Naive B cell (primary cell): ENCODE measurements around the gene IKBKG. TPM values are rescaled to one million over a fixed set of nuclear protein-coding genes. Genes with fewer than 3 reads are reported as not detected.
"Not testable (repeated sequence)": the region's sequence is repeated elsewhere in the genome, so short reads cannot be mapped to it uniquely, and the experiment has no call there.

Experiments
- ATAC-seq, 2 donors: fragments of 150-1000 bp; cut with Tn5 transposase; 2 replicates each; pipeline ENCODE4 v1.10.0; 2021; ENCODE audit warnings: low read depth in 2 of 2, mild to moderate bottlenecking in 2 of 2, moderate library complexity in 2 of 2
- DNase-seq: peaks from one replicate; pipeline ENCODE4 v3.0.0; 2022
- H3K27ac Mint-ChIP-seq, 6 donors: one replicate each; pipeline ENCODE4 v1.8.0; 2020 to 2022; ENCODE audit warnings: mild to moderate bottlenecking in 6 of 6, mixed read lengths in 6 of 6, moderate library complexity in 5 of 6, inconsistent platforms in 2 of 6
- H3K27me3 Mint-ChIP-seq, 3 donors: one replicate each; pipeline ENCODE4 v1.8.0; 2021 to 2022; ENCODE audit warnings: mixed read lengths in 3 of 3, mild to moderate bottlenecking in 1 of 3
- H3K36me3 Mint-ChIP-seq, 2 donors: one replicate each; pipeline ENCODE4 v1.8.0; 2020 to 2022; ENCODE audit warnings: mixed read lengths in 2 of 2, inconsistent platforms in 1 of 2, mild to moderate bottlenecking in 1 of 2
- H3K4me1 Mint-ChIP-seq, 3 donors: one replicate each; pipeline ENCODE4 v1.8.0; 2020 to 2022; ENCODE audit warnings: mixed read lengths in 3 of 3, inconsistent platforms in 1 of 3, mild to moderate bottlenecking in 1 of 3, moderate library complexity in 1 of 3
- H3K4me3 Mint-ChIP-seq, 8 donors: one replicate each; pipeline ENCODE4 v1.8.0; 2020 to 2022; ENCODE audit warnings: mild to moderate bottlenecking in 8 of 8, mixed read lengths in 8 of 8, moderate library complexity in 8 of 8, inconsistent platforms in 2 of 8
- H3K9me3 Mint-ChIP-seq, 7 donors: one replicate each; pipeline ENCODE4 v1.8.0; 2020 to 2022; ENCODE audit warnings: mixed read lengths in 7 of 7, mild to moderate bottlenecking in 5 of 7, inconsistent platforms in 2 of 7, moderate library complexity in 1 of 7
- polyA plus RNA-seq, 6 donors: library from polyadenylated mRNA; unstranded; fragments of 300-500 nt; fragmentation: Illumina TruSeq; gene quantifications; one replicate each; pipeline ENCODE4 v1.2.3, GENCODE V29; 2021; ENCODE audit warnings: low read depth in 6 of 6

IKBKG gene
- polyA plus RNA-seq, 6 donors from 2014 or later = 18.3 to 34.0 (median 26.5) TPM

GRCh38 chrX:154532690-154533089, 14.7 kb upstream of the IKBKG start:
- H3K4me3 Mint-ChIP-seq = no peak overlapping the region
- DNase-seq (no peak), ATAC-seq (no peak)
- H3K27me3 Mint-ChIP-seq = no peaks in the 10 kb centered on the region
- peaks cover 0 to under 1% (median 0%) of the 10 kb centered on the region in 7 donors for H3K9me3 Mint-ChIP-seq
- H3K27ac Mint-ChIP-seq = no peak overlapping the region
- H3K4me1 Mint-ChIP-seq = peaks cover 6 to 8% (median 8%) of the 10 kb centered on the region in 3 donors
- H3K36me3 Mint-ChIP-seq = no peaks in the 10 kb centered on the region

GRCh38 chrX:154534526-154535322, 12.7 kb upstream of the IKBKG start:
- ATAC-seq (peak; percentile 97 to 98), DNase-seq (peak; percentile 88)
- H3K27me3 Mint-ChIP-seq = no peaks in the 10 kb centered on the region
- peak overlapping the region in 1 of 8 donors; percentile 32 for H3K4me3 Mint-ChIP-seq
- H3K4me1 Mint-ChIP-seq = peaks cover 6 to 8% (median 8%) of the 10 kb centered on the region in 3 donors
- peaks cover 0 to 1% (median 0%) of the 10 kb centered on the region in 7 donors for H3K9me3 Mint-ChIP-seq
- peak overlapping the region in 5 of 6 donors; percentile 54 to 84 (median 71) for H3K27ac Mint-ChIP-seq
- no peaks in the 10 kb centered on the region for H3K36me3 Mint-ChIP-seq

- peaks cover 0 to 1% (median 0%) of the 10 kb centered on the region in 7 donors for H3K9me3 Mint-ChIP-seq
- no peaks in the 10 kb centered on the region for H3K36me3 Mint-ChIP-seq
- peaks cover 6 to 8% (median 8%) of the 10 kb centered on the region in 3 donors for H3K4me1 Mint-ChIP-seq
- no peak overlapping the region for H3K4me3 Mint-ChIP-seq
- no peaks in the 10 kb centered on the region for H3K27me3 Mint-ChIP-seq
- no peak for DNase-seq
- ATAC-seq = no peak
- no peak overlapping the region for H3K27ac Mint-ChIP-seq
These were observed 11.5 kb upstream of the IKBKG start for GRCh38 chrX:154535892-154536291.

GRCh38 chrX:154539077-154539476, 8.3 kb upstream of the IKBKG start:
- peaks cover 15 to 28% (median 24%) of the 10 kb centered on the region in 3 donors for H3K4me1 Mint-ChIP-seq
- peak overlapping the region in 1 of 6 donors; percentile 29 for H3K27ac Mint-ChIP-seq
- ATAC-seq (no peak), DNase-seq (no peak)
- no peaks in the 10 kb centered on the region for H3K36me3 Mint-ChIP-seq
- no peaks in the 10 kb centered on the region for H3K27me3 Mint-ChIP-seq
- peaks cover 0 to 1% (median 0%) of the 10 kb centered on the region in 7 donors for H3K9me3 Mint-ChIP-seq
- H3K4me3 Mint-ChIP-seq = no peak overlapping the region

GRCh38 chrX:154540365-154540764, 7.1 kb upstream of the IKBKG start:
- H3K27ac Mint-ChIP-seq, H3K27me3 Mint-ChIP-seq, H3K9me3 Mint-ChIP-seq, H3K4me3 Mint-ChIP-seq, H3K36me3 Mint-ChIP-seq, DNase-seq, ATAC-seq: not testable (repeated sequence)
- H3K4me1 Mint-ChIP-seq = peaks cover 15 to 25% (median 16%) of the 10 kb centered on the region in 3 donors

GRCh38 chrX:154540897-154541535, 6.4 kb upstream of the IKBKG start:
- no peak overlapping the region for H3K27ac Mint-ChIP-seq
- peak overlapping the region in 2 of 8 donors; percentile 26 to 34 for H3K4me3 Mint-ChIP-seq
- H3K4me1 Mint-ChIP-seq = peaks cover 16 to 25% (median 17%) of the 10 kb centered on the region in 3 donors
- H3K9me3 Mint-ChIP-seq = peaks cover 0 to 1% (median 0%) of the 10 kb centered on the region in 7 donors
- H3K27me3 Mint-ChIP-seq = no peaks in the 10 kb centered on the region
- DNase-seq (no peak), ATAC-seq (no peak)
- H3K36me3 Mint-ChIP-seq = no peaks in the 10 kb centered on the region

- Mint-ChIP-seq H3K9me3 (peaks cover 0 to 1% (median 0%) of the 10 kb centered on the region in 7 donors), H3K4me3 (no peak overlapping the region)
These were observed 5.9 kb upstream of the IKBKG start for GRCh38 chrX:154541589-154541895.

GRCh38 chrX:154541896-154542722, 5.3 kb upstream of the IKBKG start:
- Mint-ChIP-seq H3K27me3 (no peaks in the 10 kb centered on the region), H3K36me3 (no peaks in the 10 kb centered on the region), H3K9me3 (peaks cover 0 to 1% (median 0%) of the 10 kb centered on the region in 7 donors), H3K4me3 (peak overlapping the region in 6 of 8 donors; percentile 68 to 87 (median 74)), H3K27ac (peak overlapping the region; percentile 26 to 96 (median 91)), H3K4me1 (peaks cover 16 to 25% (median 20%) of the 10 kb centered on the region in 3 donors)
- DNase-seq (no peak), ATAC-seq (no peak)

More at GRCh38 chrX:154541589-154541895, 5.9 kb upstream of the IKBKG start:
- H3K27ac Mint-ChIP-seq = no peak overlapping the region
- no peaks in the 10 kb centered on the region for H3K27me3 Mint-ChIP-seq
- DNase-seq = no peak
- no peak for ATAC-seq
- H3K4me1 Mint-ChIP-seq = peaks cover 16 to 25% (median 20%) of the 10 kb centered on the region in 3 donors
- H3K36me3 Mint-ChIP-seq = no peaks in the 10 kb centered on the region

- Mint-ChIP-seq H3K9me3 (no peaks in the 10 kb centered on the region), H3K4me1 (peaks cover 17 to 30% (median 23%) of the 10 kb centered on the region in 3 donors), H3K36me3 (no peaks in the 10 kb centered on the region), H3K4me3 (peak overlapping the region; percentile 71 to 87 (median 77)), H3K27ac (peak overlapping the region; percentile 26 to 96 (median 91)), H3K27me3 (no peaks in the 10 kb centered on the region)
- ATAC-seq (peak in 1 of 2 donors; percentile 9), DNase-seq (no peak)
These were observed 4.5 kb upstream of the IKBKG start for GRCh38 chrX:154542723-154543424.

- no peak for ATAC-seq
- H3K4me1 Mint-ChIP-seq = peaks cover 26 to 46% (median 40%) of the 10 kb centered on the region in 3 donors
- no peaks in the 10 kb centered on the region for H3K36me3 Mint-ChIP-seq
These were observed 1.6 kb upstream of the IKBKG start for GRCh38 chrX:154545673-154546274.

GRCh38 chrX:154546354-154547244, 821 bp upstream of the IKBKG start, which contains the start of gene G6PD:
Gene G6PD, minus strand, starts transcription at chrX:154546846. Its CDS starts 691 bp downstream, at chrX:154546155.
- Mint-ChIP-seq H3K9me3 (peaks cover 0 to 4% (median 0%) of the 10 kb centered on the region in 7 donors), H3K4me1 (peaks cover 26 to 47% (median 46%) of the 10 kb centered on the region in 3 donors)
- peak; percentile 85 for DNase-seq

More at GRCh38 chrX:154545673-154546274, 1.6 kb upstream of the IKBKG start:
- peaks cover 0 to 3% (median 0%) of the 10 kb centered on the region in 7 donors for H3K9me3 Mint-ChIP-seq
- peak overlapping the region; percentile 72 to 94 (median 80) for H3K4me3 Mint-ChIP-seq
- H3K27ac Mint-ChIP-seq = peak overlapping the region in 4 of 6 donors; percentile 18 to 90 (median 66)
- no peak for DNase-seq
- no peaks in the 10 kb centered on the region for H3K27me3 Mint-ChIP-seq

More at GRCh38 chrX:154546354-154547244, 821 bp upstream of the IKBKG start, which contains the start of gene G6PD:
- Mint-ChIP-seq H3K27ac (peak within 1 kb of the TSS; percentile 83 to 98 (median 94)), H3K36me3 (no peaks in the 10 kb centered on the region), H3K27me3 (no peaks in the 10 kb centered on the region), H3K4me3 (peak within 1 kb of the TSS; percentile 80 to 96 (median 94))
- peak; percentile 49 to 54 for ATAC-seq
